GM19324 (cell line): Measurements from ENCODE around the gene ATP6V1G3.
A peak's percentile ranks its signal among the peaks of the same experiment; 100 is the strongest.
"Not testable (repeated sequence)": the region's sequence is repeated elsewhere in the genome, so short reads cannot be mapped to it uniquely, and the experiment has no call there.

Experiments
- ATAC-seq: cut with Tn5 transposase; IDR thresholded peaks from one replicate; pipeline ENCODE4 v1.9.1; 2021; ENCODE audit warnings: mild to moderate bottlenecking, moderate library complexity; ENCODE audit not compliant: unreplicated experiment, low FRiP score

ATP6V1G3 gene

GRCh38 chr1:198543670-198544260, 3.3 kb upstream of the ATP6V1G3 start:
- ATAC-seq: no peak

- ATAC-seq: no peak
Observed at GRCh38 chr1:198542632-198543031, 2.2 kb upstream of the ATP6V1G3 start.

- ATAC-seq: no peak
Observed at GRCh38 chr1:198541737-198542136, 1.3 kb upstream of the ATP6V1G3 start.

GRCh38 chr1:198538579-198539364, 1.7 kb downstream of the ATP6V1G3 start:
- ATAC-seq: no peak

GRCh38 chr1:198535631-198536030, 4.8 kb downstream of the ATP6V1G3 start:
- no peak for ATAC-seq

- ATAC-seq: no peak
Observed at GRCh38 chr1:198534548-198535418, 5.7 kb downstream of the ATP6V1G3 start.

GRCh38 chr1:198531891-198532290, 8.6 kb downstream of the ATP6V1G3 start:
- no peak for ATAC-seq

GRCh38 chr1:198530953-198531352, 9.5 kb downstream of the ATP6V1G3 start:
- ATAC-seq: no peak

- ATAC-seq: no peak
Observed at GRCh38 chr1:198529414-198529813, 11.1 kb downstream of the ATP6V1G3 start.

GRCh38 chr1:198528364-198528763, 12.1 kb downstream of the ATP6V1G3 start:
- ATAC-seq: no peak

GRCh38 chr1:198524556-198524955, 15.9 kb downstream of the ATP6V1G3 start:
- no peak for ATAC-seq

GRCh38 chr1:198524127-198524526, 16.4 kb downstream of the ATP6V1G3 start:
- not testable (repeated sequence) for ATAC-seq

GRCh38 chr1:198523182-198523950, 17.1 kb downstream of the ATP6V1G3 start:
- no peak for ATAC-seq

- peak; percentile 87 for ATAC-seq
Observed at GRCh38 chr1:198520524-198521254, 19.8 kb downstream of the ATP6V1G3 start.

GRCh38 chr1:198519639-198520501, 20.6 kb downstream of the ATP6V1G3 start:
- peak; percentile 27 for ATAC-seq

- ATAC-seq: no peak
Observed at GRCh38 chr1:198517623-198518199, 22.8 kb downstream of the ATP6V1G3 start.

- no peak for ATAC-seq
Observed at GRCh38 chr1:198500096-198500495, 40.4 kb downstream of the ATP6V1G3 start.

- ATAC-seq: no peak
Observed at GRCh38 chr1:198499588-198499987, 40.9 kb downstream of the ATP6V1G3 start.
